Activated CD4-positive, alpha-beta T cell treated with anti-CD3 and anti-CD28 coated beads, Interleukin-2, amount 50 U/mL, for 1 hour (primary cell): Measurements from ENCODE around the gene RHOXF2B.
"Not testable (repeated sequence)": the region's sequence is repeated elsewhere in the genome, so short reads cannot be mapped to it uniquely, and the experiment has no call there.

Experiments
- DNase-seq: peaks from one replicate; pipeline ENCODE4 v3.0.0-alpha.2; 2020

RHOXF2B gene

GRCh38 chrX:120077590-120077989, at the start of gene RHOXF2B:
Gene RHOXF2B, minus strand, starts transcription at chrX:120077690. Its CDS starts 138 bp downstream, at chrX:120077552.
- DNase-seq = not testable (repeated sequence)

- DNase-seq = no peak
Measured at GRCh38 chrX:120125444-120125843, 48.0 kb upstream of the RHOXF2B start.

- DNase-seq = no peak
Measured at GRCh38 chrX:120120223-120120622, 42.7 kb upstream of the RHOXF2B start.

- no peak for DNase-seq
Measured at GRCh38 chrX:120115438-120115963, 38.0 kb upstream of the RHOXF2B start, which contains the start of gene RHOXF1. Gene RHOXF1, minus strand, starts transcription at chrX:120115913. Its CDS starts 51 bp downstream, at chrX:120115862.

- no peak for DNase-seq
Measured at GRCh38 chrX:120111611-120112010, 34.1 kb upstream of the RHOXF2B start.

- DNase-seq = no peak
Measured at GRCh38 chrX:120109378-120109777, 31.9 kb upstream of the RHOXF2B start.

GRCh38 chrX:120104707-120105106, 27.2 kb upstream of the RHOXF2B start:
- not testable (repeated sequence) for DNase-seq

- DNase-seq = not testable (repeated sequence)
Measured at GRCh38 chrX:120101057-120101456, 23.6 kb upstream of the RHOXF2B start.

GRCh38 chrX:120090208-120090607, 12.7 kb upstream of the RHOXF2B start:
- no peak for DNase-seq

GRCh38 chrX:120087289-120088017, 10.0 kb upstream of the RHOXF2B start:
- DNase-seq = no peak

- DNase-seq = not testable (repeated sequence)
Measured at GRCh38 chrX:120085553-120086185, 8.2 kb upstream of the RHOXF2B start.

- not testable (repeated sequence) for DNase-seq
Measured at GRCh38 chrX:120066169-120066568, 11.3 kb downstream of the RHOXF2B start.

GRCh38 chrX:120042712-120043111, 34.8 kb downstream of the RHOXF2B start:
- not testable (repeated sequence) for DNase-seq

GRCh38 chrX:120042247-120042646, 35.2 kb downstream of the RHOXF2B start:
- not testable (repeated sequence) for DNase-seq

GRCh38 chrX:120040176-120040575, 37.3 kb downstream of the RHOXF2B start:
- not testable (repeated sequence) for DNase-seq

GRCh38 chrX:120039087-120039733, 38.3 kb downstream of the RHOXF2B start:
- not testable (repeated sequence) for DNase-seq

GRCh38 chrX:120036704-120037103, 40.8 kb downstream of the RHOXF2B start:
- DNase-seq = no peak

GRCh38 chrX:120035522-120036309, 41.8 kb downstream of the RHOXF2B start:
- not testable (repeated sequence) for DNase-seq

GRCh38 chrX:120029354-120029753, 48.1 kb downstream of the RHOXF2B start:
- no peak for DNase-seq

GRCh38 chrX:120023259-120023658, 54.2 kb downstream of the RHOXF2B start:
- no peak for DNase-seq

GRCh38 chrX:120022763-120023162, 54.7 kb downstream of the RHOXF2B start:
- DNase-seq = no peak
